Measurements from ENCODE around the gene ZNF474.
A peak's percentile ranks its signal among the peaks of the same experiment; 100 is the strongest.

ZNF474 gene

GRCh38 chr5:122183098-122183787 is 53.9 kb downstream of the ZNF474 start:
- no peak for FAIRE-seq

- FAIRE-seq: no peak
These were observed 54.4 kb downstream of the ZNF474 start for GRCh38 chr5:122183788-122184170.

- no peak for FAIRE-seq
These were observed 55.4 kb downstream of the ZNF474 start for GRCh38 chr5:122184676-122185255.

GRCh38 chr5:122187426-122187825 is 58.1 kb downstream of the ZNF474 start:
- no peak for FAIRE-seq

GRCh38 chr5:122190156-122190555 is 60.8 kb downstream of the ZNF474 start:
- FAIRE-seq: no peak

GRCh38 chr5:122192497-122193496 is 63.5 kb downstream of the ZNF474 start:
- FAIRE-seq: peak; percentile 94

GRCh38 chr5:122195802-122196394 is 66.6 kb downstream of the ZNF474 start:
- FAIRE-seq: no peak

- no peak for FAIRE-seq
These were observed 69.8 kb downstream of the ZNF474 start for GRCh38 chr5:122199146-122199545.

- FAIRE-seq: no peak
These were observed 71.1 kb downstream of the ZNF474 start for GRCh38 chr5:122200450-122200849.

GRCh38 chr5:122200865-122201264 is 71.5 kb downstream of the ZNF474 start:
- FAIRE-seq: no peak

GRCh38 chr5:122201365-122201764 is 72.0 kb downstream of the ZNF474 start:
- no peak for FAIRE-seq

- FAIRE-seq: no peak
These were observed 73.6 kb downstream of the ZNF474 start for GRCh38 chr5:122202952-122203351.

Measured in islet of Langerhans (tissue), 1 donor.